VCaP (cell line): ENCODE data around the gene ATP2A3.

Experiments used
- H3K27ac ChIP-seq: fragments of 450-650 bp; 2 replicates; pipeline ENCODE4 v1.5.1; 2017
- CTCF ChIP-seq: fragments of 450-650 bp; conservative IDR thresholded peaks from 2 replicates; pipeline ENCODE4 v1.5.1; 2017; ENCODE audit warnings: mild to moderate bottlenecking, moderate library complexity

The ATP2A3 gene

DNA sequence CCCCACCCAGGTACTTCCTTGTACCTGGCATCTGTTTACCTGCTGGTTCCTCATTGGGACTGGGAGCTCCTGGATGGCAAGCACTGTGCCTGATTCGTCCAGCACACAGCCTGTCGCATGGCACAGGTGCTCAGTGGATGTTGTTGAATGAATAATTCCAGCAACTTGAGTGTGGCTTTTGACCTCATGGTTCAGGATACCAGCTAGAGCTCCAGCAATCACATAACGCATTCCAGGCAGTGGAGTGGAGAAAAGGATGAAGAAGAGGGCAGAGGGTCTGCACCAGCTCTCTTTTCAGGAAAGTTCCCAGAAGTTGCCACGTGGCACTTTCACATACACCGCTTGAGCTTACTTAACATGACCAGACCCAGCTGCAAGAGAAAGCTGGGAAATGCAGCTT, 70.0 kb downstream of the ATP2A3 start:
- H3K27ac ChIP-seq, result peak overlapping the region; percentile 88
- no peak for TF ChIP-seq CTCF

GRCh38 chr17:3893720-3894116, 70.5 kb downstream of the ATP2A3 start:
- TF ChIP-seq CTCF, result no peak
- H3K27ac ChIP-seq, result peak overlapping the region; percentile 88

DNA sequence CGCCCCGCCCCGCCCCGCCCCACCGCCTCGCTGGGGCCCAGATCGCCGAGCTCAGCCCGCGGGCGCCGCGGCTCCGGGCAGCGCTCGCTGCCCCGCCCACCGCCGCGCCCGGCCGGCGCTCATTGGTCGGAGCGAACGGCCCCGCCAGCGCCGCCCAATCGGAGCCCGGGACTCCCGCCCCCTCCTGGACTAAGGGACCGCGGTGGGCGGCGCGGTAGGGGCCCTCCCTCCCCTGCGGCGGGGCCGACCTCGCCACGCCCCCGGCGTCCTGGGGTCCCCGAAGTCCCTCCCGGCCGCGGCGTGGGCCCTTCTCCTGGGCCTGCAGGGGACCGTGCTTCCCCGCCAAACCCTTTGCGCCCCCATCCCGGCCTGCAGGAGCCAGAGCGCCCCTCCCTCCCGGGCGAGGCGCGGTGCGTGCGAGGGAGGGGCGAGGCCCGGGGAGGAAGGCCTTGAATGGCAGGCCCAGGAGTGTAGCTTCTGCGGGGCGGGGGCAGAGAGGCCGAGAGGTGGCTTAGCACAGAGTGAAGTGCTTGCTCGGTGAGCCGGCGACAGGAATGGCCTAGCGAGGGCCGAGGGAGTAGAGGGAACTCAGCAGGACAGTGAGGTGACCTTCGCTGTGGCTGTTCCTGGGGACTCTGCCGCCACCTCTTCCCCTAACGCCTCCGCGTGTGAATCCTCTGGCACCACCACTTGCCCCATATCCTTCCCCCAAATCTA, 71.1 kb downstream of the ATP2A3 start, which contains the start of gene CAMKK1:
CAMKK1 (minus strand) TSS at position 51 of the 717 bp plus-strand sequence. CDS start 7,366 bp downstream, outside the sequence.
- H3K27ac ChIP-seq, result peak within 1 kb of the TSS; percentile 88
- TF ChIP-seq CTCF, result no peak

- TF ChIP-seq CTCF, result no peak
- peak overlapping the region; percentile 88 for H3K27ac ChIP-seq
Observed at GRCh38 chr17:3892095-3892998, 71.9 kb downstream of the ATP2A3 start.

GRCh38 chr17:3891626-3892094, 72.6 kb downstream of the ATP2A3 start:
- peak overlapping the region; percentile 88 for H3K27ac ChIP-seq
- no peak for TF ChIP-seq CTCF

DNA sequence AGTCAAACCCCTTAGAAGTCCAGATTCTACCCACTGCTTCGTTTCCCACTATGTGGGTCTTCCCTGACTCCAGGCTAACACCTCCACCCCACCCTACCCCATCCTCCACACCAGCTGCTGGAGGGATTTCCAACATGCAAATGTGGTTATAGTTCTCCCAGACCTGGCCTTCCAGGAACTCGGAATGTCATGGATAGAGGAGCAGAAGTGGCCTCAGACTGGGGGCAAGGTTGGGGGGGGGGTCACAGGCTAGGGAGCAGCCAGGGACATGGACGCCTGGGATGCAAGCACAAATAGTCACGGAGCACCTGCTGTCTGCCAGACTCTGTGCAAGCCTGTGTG, 73.4 kb downstream of the ATP2A3 start:
- TF ChIP-seq CTCF, result no peak
- H3K27ac ChIP-seq, result peak overlapping the region; percentile 88
